HT1080 (cell line): ENCODE data around the gene SMC2. TPM values are rescaled to one million over a fixed set of nuclear protein-coding genes. Genes with fewer than 3 reads are reported as not detected.

Experiments used
- DNase-seq: peaks from one replicate; pipeline ENCODE4 v3.0.0-alpha.2; 2015; ENCODE audit warnings: low read depth
- total RNA-seq: library from RNA; depleted of rRNA; stranded (reverse); fragments of >200 nt; shearing (Covaris generic); gene quantifications from 2 replicates; pipeline ENCODE4 v1.2.3, GENCODE V29; 2014

Gene SMC2
- total RNA-seq, 1 experiment from 2014 or later: 34.1 TPM

- no peak for DNase-seq
Observed at GRCh38 chr9:104099630-104100029, 5.5 kb downstream of the SMC2 start.

- no peak for DNase-seq
Observed at GRCh38 chr9:104104360-104104759, 10.3 kb downstream of the SMC2 start.

- DNase-seq: no peak
Observed at GRCh38 chr9:104107799-104108198, 13.7 kb downstream of the SMC2 start.

GRCh38 chr9:104108315-104108714 is 14.2 kb downstream of the SMC2 start:
- no peak for DNase-seq

- DNase-seq: no peak
Observed at GRCh38 chr9:104110509-104110908, 16.4 kb downstream of the SMC2 start.

DNA sequence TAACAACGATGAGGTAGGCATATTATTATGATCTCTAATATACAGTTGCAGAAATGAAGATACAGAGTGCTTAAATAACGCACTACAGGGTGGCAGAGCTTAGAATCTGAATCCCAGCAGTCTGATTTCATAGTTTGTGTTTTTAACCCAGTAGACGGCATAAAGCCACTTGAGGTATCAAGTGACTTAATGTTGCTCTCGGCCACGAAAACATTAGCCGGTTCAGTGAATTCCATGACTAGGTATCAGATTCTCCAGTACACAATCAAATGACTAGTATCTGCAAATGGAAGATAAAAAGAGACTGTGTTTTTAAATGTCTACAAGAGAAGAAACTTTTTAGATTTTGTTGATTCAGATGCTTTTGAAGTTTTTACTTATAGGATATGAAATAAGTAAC is 24.8 kb downstream of the SMC2 start:
- DNase-seq: no peak

GRCh38 chr9:104121022-104121421 is 26.9 kb downstream of the SMC2 start:
- DNase-seq: no peak

DNA sequence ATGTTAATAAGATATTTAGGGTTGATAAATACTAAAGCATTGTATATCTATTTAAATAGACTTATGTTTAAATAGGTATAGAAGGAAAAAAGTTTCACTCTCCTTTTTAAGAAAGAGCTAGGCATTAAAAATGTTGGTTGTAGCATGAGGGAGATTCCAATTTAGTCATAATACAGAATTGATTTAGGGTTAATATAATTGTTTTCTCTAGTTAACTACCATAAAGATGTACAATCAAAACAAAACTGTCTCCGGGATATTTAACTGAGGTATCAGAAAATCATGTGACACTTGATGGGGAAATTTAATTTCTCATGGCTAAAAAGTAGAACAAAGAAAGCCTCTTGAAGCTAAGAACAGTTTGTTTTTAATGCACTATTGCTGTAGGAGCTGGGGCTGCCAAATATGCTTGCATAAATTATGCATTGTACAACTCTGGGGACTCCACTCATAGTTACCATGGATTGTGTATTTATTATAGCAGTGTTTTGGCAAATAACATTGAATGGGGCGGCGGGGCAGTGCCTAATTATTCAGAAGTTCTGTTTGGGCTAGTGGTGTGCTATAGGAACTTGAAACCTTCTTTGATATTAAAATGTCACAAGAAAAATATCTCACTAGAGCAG is 44.2 kb downstream of the SMC2 start:
- no peak for DNase-seq

DNA sequence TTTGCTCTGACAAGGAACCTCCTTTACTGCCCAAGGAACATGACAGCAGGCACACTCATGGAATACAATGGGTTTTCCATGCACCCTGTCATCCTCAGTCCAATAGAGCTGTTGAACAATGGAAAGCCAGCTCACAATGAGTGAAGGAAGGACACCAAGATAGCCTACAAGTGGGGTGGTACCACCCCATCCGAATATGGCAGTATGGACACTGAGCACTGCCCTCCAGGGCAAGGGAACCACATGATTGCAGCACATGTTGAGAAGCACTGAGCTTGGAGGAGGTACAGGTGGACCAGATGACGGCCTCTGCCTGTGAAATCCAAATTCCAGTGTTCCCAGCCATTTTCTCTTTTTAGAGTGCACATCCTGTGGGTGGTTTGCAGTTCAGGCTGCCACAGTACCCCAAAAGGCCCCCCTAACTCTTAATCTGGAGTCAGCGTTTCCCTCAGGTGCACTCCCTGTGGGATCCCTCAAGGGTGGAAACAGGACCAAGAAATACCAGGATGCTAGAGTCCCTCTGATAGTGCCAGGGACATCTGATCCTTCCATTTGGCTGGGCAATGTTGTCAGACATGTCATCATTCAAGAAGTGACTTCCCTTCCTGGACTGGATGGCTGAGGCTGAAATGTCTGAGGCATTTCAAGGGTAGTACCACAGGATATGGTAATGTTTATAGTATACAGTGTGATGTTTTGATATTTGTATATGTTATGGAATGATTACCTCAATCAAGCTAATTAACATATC is 48.9 kb downstream of the SMC2 start:
- no peak for DNase-seq

DNA sequence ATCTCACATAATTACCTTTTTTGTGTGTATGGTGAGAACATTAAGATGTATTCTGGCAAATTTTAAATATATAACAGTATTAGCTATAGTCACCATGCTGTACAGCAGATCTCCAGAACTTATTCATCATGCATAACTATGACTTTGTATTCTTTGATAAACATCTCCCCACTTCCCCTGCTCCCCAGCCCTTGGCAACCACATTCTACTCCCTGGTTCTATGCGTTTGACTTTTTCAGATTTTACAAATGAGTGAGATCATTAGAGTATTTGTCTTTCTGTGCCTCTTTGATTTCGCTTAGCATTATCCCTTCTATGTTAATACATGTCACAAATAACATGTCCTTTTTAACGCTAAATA is 49.4 kb downstream of the SMC2 start:
- DNase-seq: no peak

GRCh38 chr9:104144336-104144735 is 50.2 kb downstream of the SMC2 start:
- DNase-seq: peak; percentile 11

DNA sequence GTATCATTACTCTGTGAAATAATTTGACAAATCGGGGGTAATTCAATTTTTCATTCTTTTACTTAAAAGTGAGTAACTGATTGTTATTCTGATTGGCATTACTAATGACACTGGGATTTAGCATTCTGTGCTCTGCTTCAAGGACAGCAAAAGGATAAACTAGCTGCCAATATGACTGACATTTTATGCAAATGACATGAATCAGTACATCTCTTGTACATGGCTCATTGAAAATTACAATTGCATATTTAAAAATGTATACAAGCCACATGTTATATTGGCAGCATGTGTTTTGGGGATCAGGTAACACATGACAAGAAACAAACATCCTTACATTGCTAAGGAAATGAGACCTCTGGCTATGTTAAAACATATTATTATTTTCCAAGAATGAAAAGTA is 79.0 kb downstream of the SMC2 start:
- DNase-seq: no peak

DNA sequence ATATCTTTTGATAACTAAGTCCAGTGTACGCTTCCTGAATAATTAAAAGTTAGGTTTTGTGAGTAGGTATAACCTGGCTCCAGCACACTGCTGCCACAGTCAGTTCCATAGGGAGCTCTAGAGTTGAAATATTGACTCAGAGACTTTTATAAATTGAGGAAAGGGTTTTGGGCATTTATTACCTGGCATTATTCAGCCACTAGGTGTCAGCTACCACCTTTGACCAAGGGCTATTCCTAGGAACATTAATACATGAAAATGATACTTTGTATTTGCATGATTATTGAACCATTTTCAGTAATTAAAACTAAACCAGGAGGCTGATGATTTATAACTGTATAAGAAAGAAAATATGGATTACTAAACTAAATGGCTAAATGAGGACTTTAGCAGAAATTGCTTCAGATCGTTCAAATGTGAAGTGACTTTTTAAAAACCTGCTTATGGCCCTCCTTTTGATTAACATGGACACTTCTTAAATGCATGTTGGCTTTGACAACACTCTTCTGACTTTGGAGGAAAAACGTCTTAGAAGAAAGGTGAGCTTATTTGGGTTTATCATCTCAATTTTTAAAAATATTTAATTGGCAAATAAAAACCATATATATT is 83.0 kb downstream of the SMC2 start:
- DNase-seq: peak; percentile 56

- no peak for DNase-seq
Observed at GRCh38 chr9:104177676-104178075, 83.6 kb downstream of the SMC2 start.
